GM20000 (cell line): Measurements from ENCODE around the gene MOV10L1.

ENCODE experiments used
- DNase-seq: peaks from one replicate; pipeline ENCODE4 v3.0.0; 2012; ENCODE audit warnings: low spot score
- TF ChIP-seq, protein P1 (sequence below): IDR thresholded peaks from 2 replicates; pipeline ENCODE4 v1.5.1; 2012; ENCODE audit warnings: mild to moderate bottlenecking, control low read depth; ENCODE audit errors: extremely low read depth, missing control alignments

Gene MOV10L1

DNA sequence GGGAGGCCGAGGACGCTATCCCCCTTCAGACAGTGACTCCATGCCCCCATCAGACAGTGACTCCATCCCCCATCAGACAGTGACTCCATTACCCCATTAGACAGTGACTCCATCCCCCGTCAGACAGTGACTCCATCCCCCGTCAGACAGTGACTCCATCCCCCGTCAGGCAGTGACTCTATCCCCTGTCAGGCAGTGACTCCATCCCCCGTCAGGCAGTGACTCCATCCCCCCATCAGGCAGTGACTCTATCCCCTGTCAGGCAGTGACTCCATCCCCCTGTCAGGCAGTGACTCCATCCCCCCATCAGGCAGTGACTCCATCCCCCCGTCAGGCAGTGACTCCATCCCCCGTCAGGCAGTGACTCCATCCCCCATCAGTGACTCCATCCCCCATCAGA lies 22.6 kb upstream of the MOV10L1 start:
- TF ChIP-seq, protein P1, sequence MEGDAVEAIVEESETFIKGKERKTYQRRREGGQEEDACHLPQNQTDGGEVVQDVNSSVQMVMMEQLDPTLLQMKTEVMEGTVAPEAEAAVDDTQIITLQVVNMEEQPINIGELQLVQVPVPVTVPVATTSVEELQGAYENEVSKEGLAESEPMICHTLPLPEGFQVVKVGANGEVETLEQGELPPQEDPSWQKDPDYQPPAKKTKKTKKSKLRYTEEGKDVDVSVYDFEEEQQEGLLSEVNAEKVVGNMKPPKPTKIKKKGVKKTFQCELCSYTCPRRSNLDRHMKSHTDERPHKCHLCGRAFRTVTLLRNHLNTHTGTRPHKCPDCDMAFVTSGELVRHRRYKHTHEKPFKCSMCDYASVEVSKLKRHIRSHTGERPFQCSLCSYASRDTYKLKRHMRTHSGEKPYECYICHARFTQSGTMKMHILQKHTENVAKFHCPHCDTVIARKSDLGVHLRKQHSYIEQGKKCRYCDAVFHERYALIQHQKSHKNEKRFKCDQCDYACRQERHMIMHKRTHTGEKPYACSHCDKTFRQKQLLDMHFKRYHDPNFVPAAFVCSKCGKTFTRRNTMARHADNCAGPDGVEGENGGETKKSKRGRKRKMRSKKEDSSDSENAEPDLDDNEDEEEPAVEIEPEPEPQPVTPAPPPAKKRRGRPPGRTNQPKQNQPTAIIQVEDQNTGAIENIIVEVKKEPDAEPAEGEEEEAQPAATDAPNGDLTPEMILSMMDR, result no peak
- DNase-seq, result no peak

DNA sequence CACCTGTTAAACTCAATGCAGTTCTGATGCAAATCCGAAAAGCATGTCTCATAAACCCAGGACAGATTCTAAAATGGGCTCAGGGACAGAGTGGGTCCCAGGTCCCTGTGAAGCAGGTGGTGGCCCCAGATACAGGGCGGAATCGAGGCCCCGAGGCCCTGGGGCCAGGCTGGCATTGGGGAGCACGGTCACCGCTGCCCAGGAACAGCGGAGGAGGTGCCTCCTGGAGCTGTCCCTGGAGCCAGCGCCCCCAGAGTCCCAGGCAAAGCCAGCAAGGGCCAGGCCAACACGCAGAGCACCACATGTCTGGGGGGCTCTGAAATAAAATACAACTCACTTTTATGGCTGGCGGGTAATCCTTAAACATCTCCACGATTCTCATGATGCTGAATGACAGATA lies 21.7 kb upstream of the MOV10L1 start:
- DNase-seq, result no peak

DNA sequence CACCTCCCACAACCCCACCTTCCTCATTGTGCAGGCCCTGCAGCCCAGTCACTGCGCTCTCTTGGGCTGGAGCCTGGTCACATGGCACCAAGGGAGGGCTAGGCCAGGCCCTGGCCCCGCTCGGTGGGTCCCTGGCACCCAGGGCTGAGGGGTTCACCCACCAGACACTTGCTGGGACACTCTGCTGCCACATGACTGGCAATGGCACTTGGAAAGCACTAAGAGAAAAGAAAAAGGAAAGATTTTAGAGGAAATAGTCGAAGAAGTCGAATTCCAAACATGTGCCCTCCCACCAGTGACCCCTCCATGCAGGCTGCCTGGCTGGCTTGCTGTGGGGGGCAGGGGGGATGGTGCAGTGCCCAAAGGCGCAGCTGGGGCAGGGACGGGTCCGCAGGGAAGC lies 19.4 kb upstream of the MOV10L1 start:
- DNase-seq, result no peak
- TF ChIP-seq, protein P1, result no peak

More for the DNA sequence above, 21.7 kb upstream of the MOV10L1 start:
- TF ChIP-seq, protein P1, result no peak

DNA sequence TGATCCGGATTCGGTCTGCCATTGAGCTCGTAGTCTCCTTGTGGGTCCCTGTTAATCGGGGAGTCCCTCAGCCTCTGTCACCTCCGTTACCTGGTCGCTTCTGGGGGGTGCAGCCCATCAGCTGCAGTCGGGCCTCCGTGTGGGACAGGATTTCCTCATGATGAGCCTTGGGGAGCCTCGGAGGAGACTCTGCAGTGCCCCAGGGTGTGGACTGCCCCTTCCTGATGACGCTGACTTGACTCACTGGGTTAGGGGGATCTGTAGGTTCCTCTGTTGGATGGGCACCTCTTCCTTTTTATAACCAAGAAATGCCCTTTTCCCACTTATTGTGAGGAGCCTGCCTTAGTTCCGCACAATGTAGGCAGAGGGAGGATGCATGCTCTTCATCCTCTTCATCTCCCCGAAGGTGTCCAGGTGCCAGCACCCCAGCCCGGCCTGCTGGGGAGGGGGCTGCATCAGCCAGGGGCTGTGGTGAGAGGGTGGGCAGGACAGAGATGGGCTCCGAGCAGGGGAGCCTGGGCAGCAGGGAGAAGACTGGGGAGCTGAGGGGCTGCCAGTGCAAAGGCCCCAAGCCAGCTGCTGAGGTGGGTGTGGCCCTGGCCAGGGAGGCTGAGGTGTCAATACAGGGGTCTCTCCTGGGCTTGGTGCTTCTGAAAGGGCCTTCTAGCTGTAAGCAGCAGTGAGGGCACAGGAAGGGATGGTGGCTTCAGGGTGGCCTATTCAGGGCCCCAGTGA lies 18.2 kb upstream of the MOV10L1 start:
- no peak for DNase-seq
- TF ChIP-seq, protein P1, result no peak

DNA sequence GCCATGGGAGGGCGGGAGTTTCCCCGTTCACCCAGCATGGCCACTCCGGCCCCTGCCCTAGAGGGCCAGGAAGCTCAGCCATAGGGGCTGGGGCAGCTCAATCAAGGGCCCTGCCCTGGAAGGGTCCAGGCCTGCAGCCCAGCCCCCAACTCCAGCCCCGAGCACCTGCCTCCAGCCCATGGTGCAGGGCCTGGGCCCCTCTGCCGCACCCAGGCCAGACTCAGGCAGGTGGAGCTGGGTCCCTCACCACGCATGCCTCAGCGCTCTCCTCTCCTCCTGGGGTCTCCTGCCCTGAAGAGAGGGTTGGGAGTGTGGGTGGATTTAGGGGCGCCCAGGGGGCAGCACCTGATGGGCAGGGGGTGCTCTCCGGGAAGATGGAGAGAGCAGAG lies 17.6 kb upstream of the MOV10L1 start:
- no peak for DNase-seq

DNA sequence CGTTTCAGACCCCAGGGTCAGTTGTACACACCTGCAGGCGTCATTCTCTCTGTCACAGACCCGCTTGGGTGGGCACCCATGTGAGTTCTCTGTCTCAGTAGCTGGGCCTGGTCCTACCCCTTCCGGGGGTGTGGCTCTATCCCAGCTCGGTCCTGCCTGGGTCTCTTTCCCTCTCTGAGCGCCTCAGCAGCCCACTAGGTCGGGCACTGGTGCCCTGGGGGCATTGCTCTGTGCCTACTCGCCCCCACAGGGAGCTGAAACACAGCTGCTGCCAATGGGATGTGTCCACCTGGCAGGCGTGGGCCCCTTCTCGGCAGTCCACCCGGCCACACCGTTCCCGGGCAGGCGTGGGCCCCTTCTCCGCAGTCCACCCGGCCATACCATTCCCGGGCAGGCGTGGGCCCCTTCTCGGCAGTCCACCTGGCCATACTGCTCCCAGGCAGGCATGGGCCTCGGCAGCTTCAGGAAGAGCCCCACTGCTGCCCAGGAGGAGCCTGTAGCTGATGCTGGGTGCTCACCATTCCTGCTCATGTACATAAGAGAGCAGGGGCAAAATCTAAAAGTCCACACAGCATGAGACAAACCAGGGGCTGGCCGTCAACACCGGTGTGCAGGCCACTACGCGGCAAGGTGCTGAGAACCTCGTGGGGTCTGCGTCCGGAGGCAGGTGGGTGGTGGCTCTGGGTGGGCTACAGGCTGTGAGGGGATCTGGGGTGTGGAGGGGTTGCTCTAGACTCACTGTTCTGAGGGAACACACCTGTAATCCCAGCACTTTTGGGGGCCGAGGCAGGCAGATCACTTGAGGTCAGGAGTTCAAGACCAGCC lies 16.9 kb upstream of the MOV10L1 start:
- DNase-seq, result no peak
- TF ChIP-seq, protein P1, result no peak

More for the DNA sequence above, 17.6 kb upstream of the MOV10L1 start:
- TF ChIP-seq, protein P1, result no peak

DNA sequence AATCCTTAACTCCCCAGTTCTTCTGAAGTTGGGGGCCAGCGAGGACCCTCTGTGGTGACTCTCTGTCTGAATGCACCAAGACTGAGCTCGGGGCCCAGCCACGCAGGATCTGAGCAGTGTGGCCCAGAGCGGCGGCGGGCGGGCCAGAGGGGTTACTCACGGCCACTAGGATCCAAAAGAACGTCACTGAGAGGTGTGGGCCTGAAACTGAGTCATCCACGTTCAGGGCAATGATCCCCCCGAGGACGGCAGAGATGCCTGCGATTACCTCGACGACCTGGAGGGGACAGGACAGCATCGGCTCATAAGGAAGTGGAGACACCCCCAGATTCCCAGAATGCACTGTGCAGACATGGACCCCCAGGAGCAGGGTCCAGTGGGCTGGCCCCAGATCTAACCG lies 15.8 kb upstream of the MOV10L1 start:
- TF ChIP-seq, protein P1, result no peak
- no peak for DNase-seq
